ENCODE results near the gene ACAP3.

The ACAP3 gene

GRCh38 chr1:1313500-1314236 is 5.9 kb upstream of the ACAP3 start:
- no peak for DNase-seq

GRCh38 chr1:1312450-1313314 is 5.0 kb upstream of the ACAP3 start:
- DNase-seq, result no peak

GRCh38 chr1:1311107-1312104 is 3.7 kb upstream of the ACAP3 start:
- DNase-seq, result no peak

- no peak for DNase-seq
Observed at GRCh38 chr1:1310476-1311053, 2.8 kb upstream of the ACAP3 start.

- DNase-seq, result no peak
Observed at GRCh38 chr1:1310109-1310385, 2.3 kb upstream of the ACAP3 start.

- DNase-seq, result no peak
Observed at GRCh38 chr1:1309251-1310108, 1.8 kb upstream of the ACAP3 start.

GRCh38 chr1:1308756-1309250 is 1.1 kb upstream of the ACAP3 start:
- DNase-seq, result peak; percentile 62

- no peak for DNase-seq
Observed at GRCh38 chr1:1307261-1307922, 338 bp downstream of the ACAP3 start.

- no peak for DNase-seq
Observed at GRCh38 chr1:1306661-1307260, 969 bp downstream of the ACAP3 start.

- no peak for DNase-seq
Observed at GRCh38 chr1:1306070-1306660, 1.6 kb downstream of the ACAP3 start.

- no peak for DNase-seq
Observed at GRCh38 chr1:1305300-1306069, 2.2 kb downstream of the ACAP3 start.

GRCh38 chr1:1304331-1305299 is 3.1 kb downstream of the ACAP3 start:
- no peak for DNase-seq

- DNase-seq, result no peak
Observed at GRCh38 chr1:1303736-1304135, 4.0 kb downstream of the ACAP3 start.

GRCh38 chr1:1302951-1303509 is 4.7 kb downstream of the ACAP3 start:
- no peak for DNase-seq

GRCh38 chr1:1302006-1302430 is 5.7 kb downstream of the ACAP3 start:
- no peak for DNase-seq

GRCh38 chr1:1300352-1300739 is 7.4 kb downstream of the ACAP3 start:
- no peak for DNase-seq

- DNase-seq, result no peak
Observed at GRCh38 chr1:1299686-1300351, 7.9 kb downstream of the ACAP3 start.
